ENCODE results near the gene PARP14. TPM values are rescaled to one million over a fixed set of nuclear protein-coding genes. Genes with fewer than 3 reads are reported as not detected.

Gene PARP14
- total and polyA plus RNA-seq, 10 of the 15 experiments (the other 5 are each of a cell fraction or from before 2014, with no cell fraction given), result 21.6 to 189 (median 92.7) TPM

GRCh38 chr3:122728756-122729514, 48.3 kb downstream of the PARP14 start:
- no peak for FAIRE-seq

GRCh38 chr3:122730240-122730639, 49.6 kb downstream of the PARP14 start:
- SMC1A ChIA-PET (ENCODE audit: uncharacterized antibody, unreplicated experiment), result interaction anchor here (0.6 kb wide), 1 partner anchor 26 kb away, joined by 3 read pairs; no protein-coding TSS in a partner anchor
- H3K4me2 ChIP-seq (ENCODE audit: control insufficient read depth, insufficient read depth), result no peak overlapping the region
- WGBS (ENCODE audit: insufficient coverage, insufficient replicate concordance, low lambda C conversion rate, missing lambda C conversion rate), result 89% methylated on average over 4 of the region's 4 CpGs
- no TSS peak for BruUV-seq (replicated peaks)
- peaks cover 0 to 14% of the 10 kb centered on the region in 2 experiments; a peak in 3 of 4 replicates for H3K36me3 ChIP-seq (ENCODE audit: control insufficient read depth in 2 of 2, insufficient read depth in 2 of 2, low read length in 1 of 2)
- H4K20me1 ChIP-seq (ENCODE audit: control insufficient read depth, insufficient read depth), result no peaks in the 10 kb centered on the region
- RAD21 ChIA-PET (ENCODE audit: unreplicated experiment), result no interaction called here
- no peak overlapping the region for H2AFZ ChIP-seq (ENCODE audit: control insufficient read depth, low read depth, low read length)
- H3K4me3 ChIP-seq, result no peak overlapping the region
- intact Hi-C loops (cut with micrococcal nuclease; ENCODE audit: unreplicated experiment) (no loop called here), in situ Hi-C loops (cut with MboI) (no loop called here)
- H3K79me2 ChIP-seq (ENCODE audit: control insufficient read depth, insufficient read depth, low read length), result no peaks in the 10 kb centered on the region
- no peak overlapping the region for H3K27ac ChIP-seq (ENCODE audit: control insufficient read depth, insufficient read depth)
- H3K9me3 ChIP-seq (replicated peaks; ENCODE audit: control insufficient read depth, insufficient read depth, low read length), result no peaks in the 10 kb centered on the region; the same call in 2 of the 3 replicates
- no peak; the same call in 1 of the 3 replicates for ATAC-seq
- CTCF ChIA-PET, result no interaction called here
- FAIRE-seq, result no peak
- no peak for DNase-seq (ENCODE audit: low read depth, low spot score)
- H3K4me1 ChIP-seq (ENCODE audit: control insufficient read depth, insufficient read depth, low read length), result no peaks in the 10 kb centered on the region
- no peaks in the 10 kb centered on the region for H3K27me3 ChIP-seq (replicated peaks in 1 of 2; ENCODE audit: control insufficient read depth in 2 of 2, insufficient read depth in 2 of 2, low read length in 1 of 2)
- no peak overlapping the region for H3K9ac ChIP-seq (ENCODE audit: control insufficient read depth, insufficient read depth, low read length)
- POLR2A ChIA-PET, result no interaction called here
- TF ChIP-seq BMI1 (IDR thresholded peaks at IDR 0.05; ENCODE audit: borderline replicate concordance), result no peak
- TF ChIP-seq KLF5 (IDR thresholded peaks at IDR 0.05; ENCODE audit: partially characterized antibody), result no peak
- TF ChIP-seq ETV6 (conservative IDR thresholded peaks at IDR 0.05 in 1 of 2, IDR thresholded peaks at IDR 0.05 in 1 of 2; ENCODE audit: borderline replicate concordance in 1 of 2, low read depth in 1 of 2), result no peak
- no peak for TF ChIP-seq SRF (IDR thresholded peaks at IDR 0.05; ENCODE audit: low read depth in 2 of 2, low read length in 2 of 2)
- no peak for TF ChIP-seq EGR1 (IDR thresholded peaks at IDR 0.05; ENCODE audit: borderline replicate concordance in 1 of 2, low read depth in 2 of 2, low read length in 2 of 2)
- no peak for TF ChIP-seq CREB1 (IDR thresholded peaks at IDR 0.05; ENCODE audit: low read depth)
- no peak for TF ChIP-seq CTCF (IDR thresholded peaks at IDR 0.05 in 2 of 3, conservative IDR thresholded peaks at IDR 0.05 in 1 of 3; ENCODE audit: control insufficient read depth in 2 of 3, extremely low read depth in 1 of 3, insufficient read depth in 1 of 3, low read depth in 3 of 3, low read length in 3 of 3)
- no peak for TF ChIP-seq MEF2A (IDR thresholded peaks at IDR 0.05; ENCODE audit: insufficient read depth, low read depth, low read length)
- TF ChIP-seq ZNF207 (IDR thresholded peaks at IDR 0.05; ENCODE audit: borderline replicate concordance), result no peak

More at GRCh38 chr3:122728756-122729514, 48.3 kb downstream of the PARP14 start:
- in situ Hi-C loops (cut with MboI) (no loop called here), intact Hi-C loops (cut with micrococcal nuclease; ENCODE audit: unreplicated experiment) (no loop called here)
- RAD21 ChIA-PET (ENCODE audit: unreplicated experiment), result no interaction called here
- H3K9me3 ChIP-seq (replicated peaks; ENCODE audit: control insufficient read depth, insufficient read depth, low read length), result no peaks in the 10 kb centered on the region; the same call in 2 of the 3 replicates
- TF ChIP-seq POLR2A (IDR thresholded peaks at IDR 0.05; ENCODE audit: low read depth, low read length), result peak; percentile 54; the same call in 1 of the 2 replicates
- TF ChIP-seq RB1 (IDR thresholded peaks at IDR 0.05; ENCODE audit: borderline replicate concordance), result no peak
- TF ChIP-seq PBX3 (IDR thresholded peaks at IDR 0.05; ENCODE audit: insufficient replicate concordance, low read depth, low read length), result no peak
- TF ChIP-seq ASH2L (IDR thresholded peaks at IDR 0.05; ENCODE audit: borderline replicate concordance, low read depth), result no peak
- H4K20me1 ChIP-seq (ENCODE audit: control insufficient read depth, insufficient read depth), result no peaks in the 10 kb centered on the region
- H3K27ac ChIP-seq (ENCODE audit: control insufficient read depth, insufficient read depth), result no peak overlapping the region
- no peak overlapping the region for H2AFZ ChIP-seq (ENCODE audit: control insufficient read depth, low read depth, low read length)
- no peak for DNase-seq (ENCODE audit: low read depth, low spot score)
- CTCF ChIA-PET, result no interaction called here
- no peaks in the 10 kb centered on the region for H3K4me1 ChIP-seq (ENCODE audit: control insufficient read depth, insufficient read depth, low read length)
- no peak overlapping the region for H3K9ac ChIP-seq (ENCODE audit: control insufficient read depth, insufficient read depth, low read length)
- SMC1A ChIA-PET (ENCODE audit: uncharacterized antibody, unreplicated experiment), result interaction anchor here (0.9 kb wide), 1 partner anchor 18 kb away, joined by 3 read pairs; no protein-coding TSS in a partner anchor
- H3K4me2 ChIP-seq (ENCODE audit: control insufficient read depth, insufficient read depth), result no peak overlapping the region
- TSS peak; percentile 51 for BruUV-seq (replicated peaks)
- POLR2A ChIA-PET, result no interaction called here
- no peaks in the 10 kb centered on the region for H3K79me2 ChIP-seq (ENCODE audit: control insufficient read depth, insufficient read depth, low read length)
- no peaks in the 10 kb centered on the region for H3K27me3 ChIP-seq (replicated peaks in 1 of 2; ENCODE audit: control insufficient read depth in 2 of 2, insufficient read depth in 2 of 2, low read length in 1 of 2)
- peak; percentile 42 for ATAC-seq
- H3K36me3 ChIP-seq (ENCODE audit: control insufficient read depth in 2 of 2, insufficient read depth in 2 of 2, low read length in 1 of 2), result peaks cover 0 to 14% of the 10 kb centered on the region in 2 experiments; a peak in 3 of 4 replicates
- H3K4me3 ChIP-seq, result no peak overlapping the region
- WGBS (ENCODE audit: insufficient coverage, insufficient replicate concordance, low lambda C conversion rate, missing lambda C conversion rate), result 98% methylated on average over 6 of the region's 8 CpGs

Data from GM12878 (cell line).